ENCODE results near the gene GIT2.
"Not testable (repeated sequence)": the region's sequence is repeated elsewhere in the genome, so short reads cannot be mapped to it uniquely, and the experiment has no call there.

The GIT2 gene

GRCh38 chr12:109891731-109892130 lies 104.4 kb downstream of the GIT2 start:
- DNase-seq (ENCODE audit: low spot score), result not testable (repeated sequence)

GRCh38 chr12:109890620-109891170 lies 105.5 kb downstream of the GIT2 start:
- DNase-seq (ENCODE audit: low spot score), result no peak

- no peak for DNase-seq (ENCODE audit: low spot score)
Observed at GRCh38 chr12:109888179-109889020, 107.8 kb downstream of the GIT2 start.

GRCh38 chr12:109885616-109886015 lies 110.6 kb downstream of the GIT2 start:
- no peak for DNase-seq (ENCODE audit: low spot score)

GRCh38 chr12:109883461-109883860 lies 112.7 kb downstream of the GIT2 start:
- DNase-seq (ENCODE audit: low spot score), result no peak

- no peak for DNase-seq (ENCODE audit: low spot score)
Observed at GRCh38 chr12:109881752-109882151, 114.4 kb downstream of the GIT2 start.

- DNase-seq (ENCODE audit: low spot score), result no peak
Observed at GRCh38 chr12:109880938-109881337, 115.2 kb downstream of the GIT2 start.

- peak; percentile 85 for DNase-seq (ENCODE audit: low spot score)
Observed at GRCh38 chr12:109880043-109880931, 115.9 kb downstream of the GIT2 start, which contains the start of gene GLTP. Gene GLTP (minus strand): TSS chr12:109880541. CDS start chr12:109880374, 167 bp downstream.
